ENCODE data around the gene NOPCHAP1.

DNA sequence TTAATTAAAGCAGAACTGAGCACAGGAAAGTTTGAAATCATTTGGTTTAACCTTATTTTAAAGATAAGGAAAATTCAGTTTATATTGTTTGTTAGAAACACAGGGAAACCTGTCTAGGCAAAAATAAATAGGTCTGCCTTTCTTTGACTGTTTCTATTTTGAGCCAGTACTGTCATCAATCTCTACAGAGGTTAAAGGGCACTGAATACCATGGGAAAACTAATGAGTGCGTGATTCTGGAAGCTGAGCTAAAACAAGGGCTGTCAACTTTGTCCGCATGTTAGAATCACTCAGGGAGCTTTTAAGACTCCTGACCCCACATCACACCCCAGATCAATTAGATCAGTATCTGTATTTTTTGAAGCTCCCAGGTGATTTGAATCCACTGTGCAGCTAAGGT, 38.8 kb downstream of the NOPCHAP1 start:
- no peak for TF ChIP-seq POLR2AphosphoS5 (IDR thresholded peaks at IDR 0.05; ENCODE audit: low read depth, low read length)
- no peak for TF ChIP-seq POLR2A (IDR thresholded peaks at IDR 0.05; ENCODE audit: low read depth, low read length)
- no peak for TF ChIP-seq TAF1 (IDR thresholded peaks at IDR 0.05; ENCODE audit: low read depth, low read length)

All from GM12891 (cell line).